ENCODE data around the gene FITM1.

Gene FITM1

DNA sequence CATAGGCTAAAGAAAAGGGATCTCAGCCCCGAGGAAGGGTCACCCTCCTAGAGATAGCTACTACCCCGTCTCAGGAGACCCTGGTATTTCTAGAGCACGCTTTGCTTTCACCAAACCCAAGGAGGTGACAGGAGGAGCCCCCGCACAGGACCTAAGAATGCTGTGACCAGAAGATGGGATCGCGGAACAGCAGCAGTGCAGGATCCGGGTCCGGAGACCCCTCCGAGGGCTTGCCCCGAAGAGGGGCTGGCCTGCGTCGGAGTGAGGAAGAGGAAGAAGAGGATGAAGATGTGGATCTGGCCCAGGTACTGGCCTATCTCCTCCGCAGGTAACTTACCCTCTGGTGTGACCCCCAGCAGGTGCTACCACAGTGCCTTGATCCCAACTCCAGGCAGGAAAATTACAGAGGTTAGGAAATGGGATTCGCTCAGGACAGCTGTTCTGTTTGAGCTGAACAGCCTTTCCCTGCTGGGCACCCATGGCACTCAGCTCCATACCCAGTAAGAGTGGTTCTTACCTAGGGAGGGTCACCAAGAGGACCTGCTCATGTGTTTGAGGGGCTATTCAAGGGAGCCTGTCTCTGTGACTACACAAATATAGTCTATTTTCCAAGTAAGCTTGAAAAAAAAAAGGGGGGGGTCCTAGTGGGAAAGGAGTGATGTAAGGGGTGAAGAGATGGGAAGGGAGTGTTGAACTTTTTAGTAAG, 14.9 kb upstream of the FITM1 start (continued):
- TF ChIP-seq ZNF621 (tag by site-specific recombination; IDR thresholded peaks at IDR 0.05) (no peak), YY1 (tag by site-specific recombination; IDR thresholded peaks at IDR 0.05) (no peak), ZFP69B (tag by site-specific recombination; IDR thresholded peaks at IDR 0.05) (no peak)

DNA sequence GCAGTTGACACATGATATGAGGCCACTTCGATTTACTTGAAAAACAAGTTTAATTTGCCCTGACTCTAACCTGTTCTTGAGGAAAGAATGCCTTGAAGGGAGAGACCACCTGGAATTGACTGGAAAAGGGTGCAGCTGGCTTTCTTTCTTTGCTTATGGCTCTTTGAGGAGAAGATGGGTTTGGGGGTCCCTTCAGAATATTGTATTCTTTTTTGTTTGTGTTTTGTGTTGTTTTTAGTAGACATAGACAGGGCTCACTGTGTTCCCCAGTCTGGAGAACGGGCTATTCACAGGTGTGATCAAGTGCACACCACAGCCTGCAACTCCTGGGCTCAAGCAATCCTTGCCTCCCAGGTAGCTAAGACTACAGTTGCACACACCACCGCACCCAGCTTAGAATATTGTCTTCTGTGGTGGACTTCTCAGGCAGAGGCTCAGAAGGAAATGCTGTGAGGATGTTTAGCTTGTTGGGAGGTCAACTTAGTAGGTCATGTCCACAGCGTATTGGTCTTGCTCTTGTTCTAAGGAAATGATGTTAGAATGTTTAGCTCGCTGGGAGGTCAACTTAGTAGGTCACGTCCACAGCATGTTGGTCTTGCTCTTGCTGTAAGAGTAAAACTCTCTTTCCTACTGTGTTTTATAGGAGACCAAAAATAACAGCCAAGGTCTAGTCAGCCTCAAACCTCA, 14.2 kb upstream of the FITM1 start:
- no peaks in the 10 kb centered on the region for H3K4me1 ChIP-seq (ENCODE audit: control insufficient read depth, insufficient read depth, low read length)
- no peak overlapping the region for H3K27ac ChIP-seq (ENCODE audit: extremely low read depth, low read depth, low read length)
- H3K9me3 ChIP-seq (ENCODE audit: control insufficient read depth, insufficient read depth, low read depth, low read length), result no peaks in the 10 kb centered on the region
- ChIA-PET POLR2A (interaction anchor here (1.8 to 8.3 kb wide), 5 partner anchors 13 to 45 kb away, joined by 5 to 163 read pairs (median 60); partner anchors contain the start of genes EMC9, IRF9, PCK2 and PSME1), CTCF (interaction anchor here (1.0 to 1.9 kb wide), 2 partner anchors 18 to 58 kb away, joined by 5 to 7 read pairs; no protein-coding TSS in a partner anchor)
- H3K36me3 ChIP-seq (ENCODE audit: control insufficient read depth in 2 of 2, insufficient read depth in 1 of 2, low read length in 2 of 2), result peaks cover 10 to 45% of the 10 kb centered on the region in 2 experiments; a peak in 2 of 3 replicates
- TF ChIP-seq ZNF121 (tag by site-specific recombination; IDR thresholded peaks at IDR 0.05), result no peak
- TF ChIP-seq, protein P1, sequence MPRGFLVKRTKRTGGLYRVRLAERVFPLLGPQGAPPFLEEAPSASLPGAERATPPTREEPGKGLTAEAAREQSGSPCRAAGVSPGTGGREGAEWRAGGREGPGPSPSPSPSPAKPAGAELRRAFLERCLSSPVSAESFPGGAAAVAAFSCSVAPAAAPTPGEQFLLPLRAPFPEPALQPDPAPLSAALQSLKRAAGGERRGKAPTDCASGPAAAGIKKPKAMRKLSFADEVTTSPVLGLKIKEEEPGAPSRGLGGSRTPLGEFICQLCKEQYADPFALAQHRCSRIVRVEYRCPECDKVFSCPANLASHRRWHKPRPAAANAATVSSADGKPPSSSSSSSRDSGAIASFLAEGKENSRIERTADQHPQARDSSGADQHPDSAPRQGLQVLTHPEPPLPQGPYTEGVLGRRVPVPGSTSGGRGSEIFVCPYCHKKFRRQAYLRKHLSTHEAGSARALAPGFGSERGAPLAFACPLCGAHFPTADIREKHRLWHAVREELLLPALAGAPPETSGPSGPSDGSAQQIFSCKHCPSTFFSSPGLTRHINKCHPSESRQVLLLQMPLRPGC (tag by site-specific recombination; IDR thresholded peaks at IDR 0.05), result no peak
- TF ChIP-seq ZNF791 (tag by site-specific recombination; IDR thresholded peaks at IDR 0.05), result no peak
- no peak for TF ChIP-seq ZNF501 (tag by site-specific recombination; IDR thresholded peaks at IDR 0.05)
- no peak for TF ChIP-seq ZNF211 (tag by site-specific recombination; IDR thresholded peaks at IDR 0.05; ENCODE audit: low read depth)
- no peak for TF ChIP-seq ZNF629 (tag by site-specific recombination; IDR thresholded peaks at IDR 0.05)
- TF ChIP-seq KLF8 (tag by site-specific recombination; IDR thresholded peaks at IDR 0.05), result no peak
- TF ChIP-seq SP3 (tag by site-specific recombination; IDR thresholded peaks at IDR 0.05), result no peak
- no peak for TF ChIP-seq MYNN (tag by site-specific recombination; IDR thresholded peaks at IDR 0.05; ENCODE audit: borderline replicate concordance)
- no peak for TF ChIP-seq ZNF654 (tag by site-specific recombination; IDR thresholded peaks at IDR 0.05; ENCODE audit: low read depth)
- H3K4me3 ChIP-seq (ENCODE audit: low read depth, low read length), result no peak overlapping the region; the same call in 1 of the 2 replicates

DNA sequence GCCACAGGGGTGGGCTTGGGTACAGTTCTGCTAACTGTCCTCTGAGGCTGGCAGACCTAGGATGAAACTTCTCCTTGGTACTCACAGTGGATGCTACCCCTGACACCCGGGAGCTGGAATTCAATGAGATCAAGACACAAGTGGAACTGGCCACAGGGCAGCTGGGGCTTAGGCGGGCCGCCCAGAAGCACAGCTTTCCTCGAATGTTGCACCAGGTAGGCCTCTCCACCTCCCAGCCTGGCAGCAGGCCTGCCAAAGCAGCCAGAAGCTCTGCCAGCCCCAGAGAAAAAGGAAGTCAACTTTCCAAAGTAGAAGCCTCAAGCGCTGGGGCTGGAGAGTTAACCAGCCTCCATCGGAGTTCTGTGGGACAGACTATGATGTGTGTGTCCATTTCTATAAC, 13.3 kb upstream of the FITM1 start:
- ChIA-PET POLR2A (interaction anchor here (3.9 to 8.3 kb wide), 2 partner anchors 21 to 29 kb away, joined by 60 to 163 read pairs; partner anchors contain the start of genes EMC9, PSME1, PSME2 and RNF31), CTCF (interaction anchor here (1.0 to 1.9 kb wide), 3 partner anchors 9 to 59 kb away, joined by 5 to 8 read pairs (median 7); no protein-coding TSS in a partner anchor)
- Histone ChIP-seq H3K27ac (ENCODE audit: extremely low read depth, low read depth, low read length) (no peak overlapping the region), H3K4me1 (ENCODE audit: control insufficient read depth, insufficient read depth, low read length) (no peaks in the 10 kb centered on the region), H3K4me3 (ENCODE audit: low read depth, low read length) (no peak overlapping the region), H3K9me3 (ENCODE audit: control insufficient read depth, insufficient read depth, low read depth, low read length) (no peaks in the 10 kb centered on the region), H3K36me3 (ENCODE audit: control insufficient read depth in 2 of 2, insufficient read depth in 1 of 2, low read length in 2 of 2) (peaks cover 10 to 52% of the 10 kb centered on the region in 2 experiments; a peak in 2 of 3 replicates)
- TF ChIP-seq, protein P2, sequence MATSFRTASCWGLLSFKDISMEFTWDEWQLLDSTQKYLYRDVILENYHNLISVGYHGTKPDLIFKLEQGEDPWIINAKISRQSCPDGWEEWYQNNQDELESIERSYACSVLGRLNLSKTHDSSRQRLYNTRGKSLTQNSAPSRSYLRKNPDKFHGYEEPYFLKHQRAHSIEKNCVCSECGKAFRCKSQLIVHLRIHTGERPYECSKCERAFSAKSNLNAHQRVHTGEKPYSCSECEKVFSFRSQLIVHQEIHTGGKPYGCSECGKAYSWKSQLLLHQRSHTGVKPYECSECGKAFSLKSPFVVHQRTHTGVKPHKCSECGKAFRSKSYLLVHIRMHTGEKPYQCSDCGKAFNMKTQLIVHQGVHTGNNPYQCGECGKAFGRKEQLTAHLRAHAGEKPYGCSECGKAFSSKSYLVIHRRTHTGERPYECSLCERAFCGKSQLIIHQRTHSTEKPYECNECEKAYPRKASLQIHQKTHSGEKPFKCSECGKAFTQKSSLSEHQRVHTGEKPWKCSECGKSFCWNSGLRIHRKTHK (tag by site-specific recombination; IDR thresholded peaks at IDR 0.05), result no peak
- TF ChIP-seq, protein P3, sequence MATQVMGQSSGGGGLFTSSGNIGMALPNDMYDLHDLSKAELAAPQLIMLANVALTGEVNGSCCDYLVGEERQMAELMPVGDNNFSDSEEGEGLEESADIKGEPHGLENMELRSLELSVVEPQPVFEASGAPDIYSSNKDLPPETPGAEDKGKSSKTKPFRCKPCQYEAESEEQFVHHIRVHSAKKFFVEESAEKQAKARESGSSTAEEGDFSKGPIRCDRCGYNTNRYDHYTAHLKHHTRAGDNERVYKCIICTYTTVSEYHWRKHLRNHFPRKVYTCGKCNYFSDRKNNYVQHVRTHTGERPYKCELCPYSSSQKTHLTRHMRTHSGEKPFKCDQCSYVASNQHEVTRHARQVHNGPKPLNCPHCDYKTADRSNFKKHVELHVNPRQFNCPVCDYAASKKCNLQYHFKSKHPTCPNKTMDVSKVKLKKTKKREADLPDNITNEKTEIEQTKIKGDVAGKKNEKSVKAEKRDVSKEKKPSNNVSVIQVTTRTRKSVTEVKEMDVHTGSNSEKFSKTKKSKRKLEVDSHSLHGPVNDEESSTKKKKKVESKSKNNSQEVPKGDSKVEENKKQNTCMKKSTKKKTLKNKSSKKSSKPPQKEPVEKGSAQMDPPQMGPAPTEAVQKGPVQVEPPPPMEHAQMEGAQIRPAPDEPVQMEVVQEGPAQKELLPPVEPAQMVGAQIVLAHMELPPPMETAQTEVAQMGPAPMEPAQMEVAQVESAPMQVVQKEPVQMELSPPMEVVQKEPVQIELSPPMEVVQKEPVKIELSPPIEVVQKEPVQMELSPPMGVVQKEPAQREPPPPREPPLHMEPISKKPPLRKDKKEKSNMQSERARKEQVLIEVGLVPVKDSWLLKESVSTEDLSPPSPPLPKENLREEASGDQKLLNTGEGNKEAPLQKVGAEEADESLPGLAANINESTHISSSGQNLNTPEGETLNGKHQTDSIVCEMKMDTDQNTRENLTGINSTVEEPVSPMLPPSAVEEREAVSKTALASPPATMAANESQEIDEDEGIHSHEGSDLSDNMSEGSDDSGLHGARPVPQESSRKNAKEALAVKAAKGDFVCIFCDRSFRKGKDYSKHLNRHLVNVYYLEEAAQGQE (tag by site-specific recombination; IDR thresholded peaks at IDR 0.05), result no peak
- TF ChIP-seq ZNF548 (tag by site-specific recombination; IDR thresholded peaks at IDR 0.05) (no peak), KLF9 (tag by site-specific recombination; IDR thresholded peaks at IDR 0.05; ENCODE audit: low read depth) (no peak), ZNF514 (tag by site-specific recombination; IDR thresholded peaks at IDR 0.05) (no peak), ZFP69B (tag by site-specific recombination; IDR thresholded peaks at IDR 0.05) (no peak), ZNF239 (tag by site-specific recombination; IDR thresholded peaks at IDR 0.05) (no peak), SP3 (tag by site-specific recombination; IDR thresholded peaks at IDR 0.05) (no peak), YY1 (tag by site-specific recombination; IDR thresholded peaks at IDR 0.05) (no peak), MZF1 (tag by site-specific recombination; IDR thresholded peaks at IDR 0.05; ENCODE audit: borderline replicate concordance) (no peak)
- TF ChIP-seq, protein P4, sequence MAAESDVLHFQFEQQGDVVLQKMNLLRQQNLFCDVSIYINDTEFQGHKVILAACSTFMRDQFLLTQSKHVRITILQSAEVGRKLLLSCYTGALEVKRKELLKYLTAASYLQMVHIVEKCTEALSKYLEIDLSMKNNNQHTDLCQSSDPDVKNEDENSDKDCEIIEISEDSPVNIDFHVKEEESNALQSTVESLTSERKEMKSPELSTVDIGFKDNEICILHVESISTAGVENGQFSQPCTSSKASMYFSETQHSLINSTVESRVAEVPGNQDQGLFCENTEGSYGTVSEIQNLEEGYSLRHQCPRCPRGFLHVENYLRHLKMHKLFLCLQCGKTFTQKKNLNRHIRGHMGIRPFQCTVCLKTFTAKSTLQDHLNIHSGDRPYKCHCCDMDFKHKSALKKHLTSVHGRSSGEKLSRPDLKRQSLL (tag by site-specific recombination; IDR thresholded peaks at IDR 0.05), result no peak
- TF ChIP-seq, protein P5, sequence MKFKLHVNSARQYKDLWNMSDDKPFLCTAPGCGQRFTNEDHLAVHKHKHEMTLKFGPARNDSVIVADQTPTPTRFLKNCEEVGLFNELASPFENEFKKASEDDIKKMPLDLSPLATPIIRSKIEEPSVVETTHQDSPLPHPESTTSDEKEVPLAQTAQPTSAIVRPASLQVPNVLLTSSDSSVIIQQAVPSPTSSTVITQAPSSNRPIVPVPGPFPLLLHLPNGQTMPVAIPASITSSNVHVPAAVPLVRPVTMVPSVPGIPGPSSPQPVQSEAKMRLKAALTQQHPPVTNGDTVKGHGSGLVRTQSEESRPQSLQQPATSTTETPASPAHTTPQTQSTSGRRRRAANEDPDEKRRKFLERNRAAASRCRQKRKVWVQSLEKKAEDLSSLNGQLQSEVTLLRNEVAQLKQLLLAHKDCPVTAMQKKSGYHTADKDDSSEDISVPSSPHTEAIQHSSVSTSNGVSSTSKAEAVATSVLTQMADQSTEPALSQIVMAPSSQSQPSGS (tag by site-specific recombination; IDR thresholded peaks at IDR 0.05; ENCODE audit: low read depth), result no peak

All from HEK293 (cell line).